ENCODE results near the gene ROBO2.

- no peak for TF ChIP-seq SP1 (IDR thresholded peaks at IDR 0.05)
- TF ChIP-seq BHLHE40 (IDR thresholded peaks at IDR 0.05; ENCODE audit: borderline replicate concordance), result no peak
- no peak for TF ChIP-seq LEF1 (IDR thresholded peaks at IDR 0.05; ENCODE audit: borderline replicate concordance)
- no peak for TF ChIP-seq ELF4 (IDR thresholded peaks at IDR 0.05)
- no peak for TF ChIP-seq NFRKB (IDR thresholded peaks at IDR 0.05)
- TF ChIP-seq PKNOX1 (IDR thresholded peaks at IDR 0.05), result no peak
- no peak for TF ChIP-seq ZNF384 (IDR thresholded peaks at IDR 0.05)
Measured at GRCh38 chr3:77526573-77527113, 486.7 kb downstream of the ROBO2 start.

All from HEK293T (cell line).